ENCODE results near the gene LPP.

DNA sequence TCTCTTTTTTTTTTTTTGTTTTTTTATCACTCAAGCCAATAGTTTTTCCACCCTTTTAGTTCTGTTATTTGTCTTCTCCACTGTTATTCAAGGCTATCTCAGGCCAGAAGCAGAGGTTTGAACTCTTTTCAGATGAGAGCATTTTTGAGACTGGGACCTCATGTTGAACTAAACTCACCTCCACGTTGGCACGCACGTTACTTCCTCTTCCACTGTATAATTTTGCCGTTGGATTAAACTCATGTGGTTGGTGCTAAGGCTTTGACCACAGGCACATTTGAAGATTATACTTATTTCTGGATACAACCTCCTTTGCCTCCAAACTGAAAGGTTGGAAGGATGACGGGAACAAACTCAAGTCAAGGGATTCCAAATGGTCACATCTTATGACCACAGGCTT lies 516.5 kb downstream of the LPP start:
- TF ChIP-seq CTCF (IDR thresholded peaks at IDR 0.05) (no peak), EP300 (IDR thresholded peaks at IDR 0.05) (no peak), POLR2AphosphoS5 (IDR thresholded peaks at IDR 0.05) (no peak), POLR2A (IDR thresholded peaks at IDR 0.05) (no peak)
